LHCN-M2 (cell line): ENCODE results near the gene ABTB2. TPM values are rescaled to one million over a fixed set of nuclear protein-coding genes. Genes with fewer than 3 reads are reported as not detected.
"Not testable (repeated sequence)": the region's sequence is repeated elsewhere in the genome, so short reads cannot be mapped to it uniquely, and the experiment has no call there.

ENCODE experiments used
- DNase-seq: peaks from one replicate; pipeline ENCODE4 v3.0.0-alpha.2; 2012; ENCODE audit warnings: low read depth
- total RNA-seq: library from RNA; depleted of rRNA; stranded (reverse); fragments of >200 nt; gene quantifications from 2 replicates; pipeline ENCODE4 v1.2.3, GENCODE V29; 2014

ABTB2 gene
- total RNA-seq, 1 experiment from 2014 or later: 1.5 TPM

DNA sequence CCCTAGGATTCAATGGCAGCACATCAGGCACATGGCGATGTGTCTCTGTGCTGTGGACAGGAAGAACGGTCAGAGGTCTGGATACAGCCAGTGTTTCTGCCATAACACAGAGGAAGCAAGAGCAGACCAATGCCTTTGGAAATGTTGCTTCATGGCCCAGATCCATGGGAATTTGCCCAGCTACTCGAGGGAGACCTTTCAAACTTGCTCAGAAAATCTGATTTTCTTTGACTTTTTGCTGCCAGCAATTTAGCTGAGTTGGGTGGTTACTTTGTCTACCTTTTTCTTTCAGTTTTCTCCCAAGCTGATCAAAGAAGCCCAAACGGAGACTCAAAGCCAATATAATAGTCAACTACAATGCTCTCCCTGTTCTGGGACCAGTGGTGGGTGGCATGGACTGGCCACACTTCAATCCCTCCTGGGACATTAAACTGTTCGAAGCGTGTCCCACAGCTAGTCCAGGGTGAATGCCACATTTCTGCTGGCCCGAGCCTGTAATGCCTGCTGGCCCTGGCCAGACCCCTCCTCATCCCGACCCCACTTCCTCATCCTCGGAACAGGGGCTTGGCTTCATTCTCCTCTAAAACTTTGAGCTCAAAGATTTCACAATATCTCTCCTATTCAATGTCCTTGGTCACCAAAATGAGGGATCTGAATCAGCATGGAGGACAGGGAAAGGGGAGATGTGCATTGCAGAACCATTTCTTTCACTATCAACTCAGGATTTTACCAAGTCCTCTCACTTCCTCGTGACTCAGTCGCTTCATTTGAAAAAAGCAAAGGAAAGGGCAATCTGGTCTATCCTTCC, 93.3 kb downstream of the ABTB2 start:
- no peak for DNase-seq

DNA sequence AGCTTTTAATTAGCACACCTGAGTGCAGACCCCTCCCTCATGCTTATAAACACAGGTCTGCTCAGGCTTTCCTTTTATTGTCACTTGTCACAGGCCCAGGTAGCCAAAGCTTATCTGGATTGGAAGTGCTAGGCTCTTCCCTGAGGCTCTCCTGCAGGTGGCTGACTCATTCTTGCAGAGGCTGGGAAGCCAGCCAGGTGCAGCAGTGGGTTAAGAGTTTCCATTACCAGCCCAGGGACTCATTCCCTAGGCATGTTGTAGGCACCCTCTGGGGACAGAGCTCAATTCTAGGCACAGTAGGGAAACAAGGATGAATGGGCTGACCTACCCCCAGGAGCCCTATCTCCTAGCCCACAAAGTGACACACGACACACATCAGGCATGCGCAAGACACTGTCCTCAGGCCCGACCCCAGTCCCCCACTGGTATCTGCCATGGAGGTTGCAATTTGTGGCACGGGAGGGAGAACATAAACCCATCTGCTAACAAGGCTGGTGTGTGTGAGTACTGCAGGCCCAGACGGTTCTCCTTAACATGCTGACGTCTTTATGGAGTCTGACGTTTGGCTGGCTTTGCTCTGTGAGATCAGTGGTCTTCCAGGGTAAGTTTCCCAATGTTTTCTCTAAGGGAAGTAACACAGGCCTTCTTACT, 94.2 kb downstream of the ABTB2 start:
- peak; percentile 24 for DNase-seq

DNA sequence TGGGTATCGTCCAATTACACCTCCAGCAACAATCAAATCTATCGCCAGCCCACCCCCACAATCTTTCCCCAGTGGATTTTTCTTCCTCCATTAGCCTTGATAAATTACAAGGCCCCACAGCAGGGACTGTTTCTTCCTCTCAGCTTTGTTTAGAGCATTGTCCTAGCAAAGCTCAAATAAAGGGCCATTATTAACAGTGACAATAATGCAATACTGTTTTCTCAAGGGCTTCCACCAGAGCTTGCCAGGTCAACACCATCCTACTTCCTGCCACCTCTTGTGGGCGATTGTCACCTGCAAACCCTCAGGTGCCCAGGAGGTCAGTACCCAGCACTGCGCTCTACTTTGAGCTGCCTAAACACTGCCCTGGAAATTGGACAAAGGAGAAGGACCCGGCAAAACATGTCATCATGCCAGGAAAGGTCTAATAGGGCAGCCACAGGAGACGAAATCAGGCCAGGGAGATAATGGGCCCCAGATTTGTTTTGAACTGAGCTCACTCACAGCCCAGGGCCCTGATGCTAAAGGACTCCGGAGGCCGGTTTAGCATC, 95.2 kb downstream of the ABTB2 start:
- no peak for DNase-seq

DNA sequence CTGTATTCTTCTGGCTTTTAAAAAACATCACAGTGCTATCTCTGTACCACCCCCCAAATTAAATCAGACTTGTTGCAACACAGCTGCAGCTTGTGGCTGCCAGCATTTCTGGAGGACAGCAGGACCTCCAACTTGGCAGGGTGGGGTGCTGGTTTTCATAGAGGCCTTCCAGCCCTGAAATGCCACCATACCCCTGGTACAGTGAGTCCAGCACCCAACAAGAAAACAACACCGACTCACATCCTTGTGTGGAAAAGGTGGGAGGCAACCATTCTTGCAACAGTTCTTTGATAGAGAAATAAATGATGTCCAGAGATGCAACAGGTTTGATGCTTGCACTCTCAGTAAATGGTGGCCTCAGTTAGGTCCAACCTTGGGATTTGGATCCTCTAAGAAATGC, 96.0 kb downstream of the ABTB2 start:
- DNase-seq: no peak

DNA sequence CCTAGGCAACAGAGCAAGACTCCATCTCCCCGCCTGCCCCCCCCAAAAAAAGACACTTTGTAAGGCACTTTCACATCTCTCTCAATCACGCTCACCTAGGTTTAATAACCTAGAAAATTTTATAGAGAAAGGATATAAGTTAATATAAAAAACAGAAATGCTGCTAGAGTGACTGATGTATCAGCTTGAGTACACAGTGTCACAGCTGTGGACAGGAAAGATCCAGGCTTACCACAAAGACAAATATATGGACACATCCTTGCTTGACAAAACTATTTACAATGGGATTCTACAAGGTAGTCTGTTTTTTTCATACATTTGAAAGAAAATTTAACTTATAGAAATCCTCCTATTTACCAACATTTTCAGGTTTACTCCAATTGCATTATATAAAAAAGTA, 96.7 kb downstream of the ABTB2 start:
- DNase-seq: no peak

DNA sequence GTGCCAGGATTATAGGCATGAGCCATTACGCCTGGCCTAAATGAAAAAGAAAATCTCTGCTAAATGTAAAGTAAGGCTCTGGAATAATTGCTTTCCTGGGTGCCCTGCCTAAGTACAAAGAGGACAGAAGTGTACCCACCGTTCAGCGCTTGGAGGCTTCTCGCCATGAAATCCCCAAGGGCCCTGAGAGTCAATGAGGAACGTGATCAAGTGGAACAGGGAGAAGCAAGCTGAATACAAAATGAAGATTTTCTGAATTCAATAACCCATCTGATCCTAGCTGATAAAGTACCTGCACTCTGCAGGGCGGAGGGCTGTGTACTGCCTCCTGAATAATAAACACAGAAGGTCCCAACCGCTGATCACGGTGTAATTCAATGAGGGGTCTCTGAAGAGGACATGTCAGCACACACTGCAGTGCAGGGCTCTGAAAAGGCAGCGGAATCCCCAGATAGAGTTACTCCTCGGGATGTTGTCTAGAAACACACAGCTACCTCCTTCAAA, 97.7 kb downstream of the ABTB2 start:
- DNase-seq: no peak

DNA sequence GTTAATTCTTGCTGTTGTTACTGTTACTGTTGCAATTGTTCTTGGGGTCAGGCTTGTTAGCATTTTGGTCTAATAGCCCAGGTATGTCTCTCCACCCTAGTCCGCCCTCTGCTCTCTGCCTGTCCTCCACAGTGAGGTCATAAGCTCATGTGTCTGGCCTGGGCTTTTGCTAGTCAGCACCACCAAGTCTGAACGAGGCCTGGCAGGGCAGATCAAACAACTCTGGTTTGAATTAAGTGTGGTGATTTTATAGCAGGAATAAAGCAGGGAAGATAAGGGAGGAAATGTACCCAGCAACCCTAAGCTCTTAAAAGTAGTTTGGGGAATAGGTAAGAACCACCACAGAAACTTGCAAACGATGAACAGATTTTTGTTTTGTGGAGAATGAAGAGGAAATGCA, 98.7 kb downstream of the ABTB2 start:
- DNase-seq: no peak

DNA sequence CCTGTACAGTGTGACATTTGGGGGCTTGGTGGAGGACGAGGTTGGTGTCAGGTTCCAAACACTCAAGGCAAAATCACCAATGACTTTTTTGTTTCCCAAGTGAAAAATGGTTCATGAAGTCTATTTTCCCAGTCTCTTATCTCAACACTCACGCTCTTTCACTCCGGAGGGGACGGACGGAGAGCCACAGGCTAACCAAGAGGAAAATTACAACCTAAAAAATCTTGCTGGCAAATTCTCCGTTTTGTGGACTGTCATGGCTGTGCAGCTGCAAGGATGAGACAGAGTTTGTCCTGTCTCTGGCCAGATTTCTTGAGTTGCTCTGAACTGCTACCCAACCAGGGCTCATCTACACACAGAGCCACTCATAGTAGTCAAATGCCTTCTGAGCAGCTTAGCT, 101.2 kb downstream of the ABTB2 start:
- no peak for DNase-seq

DNA sequence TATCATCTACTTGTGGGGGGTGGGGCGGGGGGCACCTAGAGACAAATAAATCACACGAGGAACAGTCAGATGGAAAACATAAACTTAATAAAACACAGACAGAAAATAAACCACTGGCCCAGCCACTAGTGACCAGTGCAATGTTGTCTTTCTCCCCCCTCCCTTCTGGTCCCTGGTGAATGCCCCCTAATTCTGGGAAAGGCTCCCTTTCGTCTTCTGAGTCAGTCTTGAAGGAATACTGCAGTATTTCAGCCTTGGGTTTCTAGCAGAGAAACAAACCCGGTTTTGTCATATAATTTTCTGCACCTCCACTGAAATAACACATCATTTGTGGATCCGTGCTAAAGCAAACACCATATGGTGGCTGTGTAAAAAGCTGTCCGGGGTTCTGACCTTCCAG, 101.7 kb downstream of the ABTB2 start:
- no peak for DNase-seq

DNA sequence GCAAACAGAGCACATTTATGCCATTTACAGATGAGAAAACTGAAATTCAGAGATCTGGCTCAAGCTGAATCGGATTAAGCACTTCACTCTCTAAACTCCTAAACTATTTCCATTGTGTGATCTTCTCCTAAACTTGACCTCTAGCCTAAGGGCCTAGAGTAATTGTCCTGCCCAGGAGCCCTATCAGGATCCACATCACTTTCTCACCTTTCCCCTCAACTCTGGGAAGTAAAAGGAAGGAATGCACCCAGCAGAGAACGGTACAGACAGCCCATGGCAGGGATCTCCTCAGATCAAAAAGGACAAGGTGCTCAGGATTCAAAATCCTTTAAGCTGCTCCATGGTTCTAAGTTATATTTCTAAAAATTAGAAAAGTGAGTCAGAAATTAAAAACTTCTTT, 102.7 kb downstream of the ABTB2 start:
- DNase-seq: no peak

DNA sequence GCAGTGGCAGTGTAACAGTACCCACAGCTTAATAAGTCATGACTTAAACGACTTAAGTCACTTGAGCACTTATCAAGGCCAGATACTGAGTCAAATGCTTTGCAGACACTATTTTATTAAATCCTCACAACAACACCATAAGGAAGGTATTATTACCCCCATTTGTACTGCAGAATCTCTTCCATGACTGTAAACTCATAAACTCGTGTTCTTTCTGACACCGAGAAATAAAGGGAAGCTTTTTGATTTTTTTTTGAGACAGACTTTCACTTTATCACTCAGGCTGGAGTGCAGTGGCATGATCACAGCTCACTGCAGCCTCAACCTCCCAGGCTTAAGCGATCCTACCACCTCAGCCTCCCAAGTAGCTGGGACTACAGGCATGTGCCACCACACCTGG, 103.8 kb downstream of the ABTB2 start:
- DNase-seq: no peak

DNA sequence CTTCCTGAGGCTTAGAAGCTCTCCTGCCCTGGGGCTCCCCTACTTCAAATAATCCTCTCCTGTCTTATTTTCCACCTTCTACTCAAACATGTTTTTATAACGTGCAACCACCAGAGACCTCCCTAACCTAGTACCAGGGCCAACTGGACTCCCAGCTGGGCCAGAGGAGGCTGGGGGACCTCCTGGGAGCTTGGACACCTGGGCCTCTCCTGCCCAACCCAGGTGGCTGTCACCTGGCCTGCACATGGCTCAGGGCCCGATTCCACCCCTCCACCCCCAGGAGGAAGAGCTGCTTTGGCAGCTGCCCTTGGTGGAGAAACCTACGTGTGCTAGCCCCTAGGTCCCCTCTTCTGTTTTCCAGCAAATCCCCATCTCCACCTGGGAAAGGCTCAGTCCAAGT, 105.2 kb downstream of the ABTB2 start:
- DNase-seq: no peak

DNA sequence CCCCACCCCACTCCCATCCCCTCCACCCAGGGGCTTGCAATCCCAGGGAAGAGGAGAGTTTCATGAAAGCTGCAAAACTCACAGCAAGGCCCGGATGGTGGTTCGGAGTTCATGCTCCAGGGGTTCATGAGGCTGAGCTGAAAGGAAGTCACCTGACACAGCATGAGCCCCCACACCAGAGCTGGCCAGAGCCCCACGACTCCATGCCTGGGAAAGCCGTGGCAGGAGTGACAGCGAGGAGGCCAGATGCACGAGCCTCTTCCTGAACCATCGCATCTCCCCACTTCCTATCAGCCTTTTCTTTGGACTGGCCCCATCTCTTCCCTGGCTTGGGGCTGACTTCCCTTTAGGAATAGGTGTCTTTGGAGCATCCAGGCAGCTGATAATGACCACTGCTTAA, 105.8 kb downstream of the ABTB2 start:
- no peak for DNase-seq

DNA sequence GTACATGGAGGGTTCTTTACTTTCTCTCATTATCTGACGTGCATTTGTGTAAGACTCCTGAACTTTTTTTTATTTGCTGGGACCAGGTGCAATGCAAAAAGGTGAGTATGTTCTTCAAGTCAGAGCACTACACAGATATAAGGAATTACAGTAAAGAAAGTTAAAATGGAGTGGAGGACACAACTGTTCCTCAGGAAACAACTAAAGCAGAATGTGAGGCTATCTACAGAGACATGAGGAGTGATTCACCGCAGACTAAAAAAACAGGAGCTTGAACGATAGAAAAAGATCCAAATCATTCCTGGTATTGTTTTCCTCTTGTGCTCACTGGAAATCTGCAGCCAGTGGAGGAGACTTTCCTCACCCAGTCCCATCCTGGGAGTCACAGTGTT, 106.2 kb downstream of the ABTB2 start:
- DNase-seq: peak; percentile 47

DNA sequence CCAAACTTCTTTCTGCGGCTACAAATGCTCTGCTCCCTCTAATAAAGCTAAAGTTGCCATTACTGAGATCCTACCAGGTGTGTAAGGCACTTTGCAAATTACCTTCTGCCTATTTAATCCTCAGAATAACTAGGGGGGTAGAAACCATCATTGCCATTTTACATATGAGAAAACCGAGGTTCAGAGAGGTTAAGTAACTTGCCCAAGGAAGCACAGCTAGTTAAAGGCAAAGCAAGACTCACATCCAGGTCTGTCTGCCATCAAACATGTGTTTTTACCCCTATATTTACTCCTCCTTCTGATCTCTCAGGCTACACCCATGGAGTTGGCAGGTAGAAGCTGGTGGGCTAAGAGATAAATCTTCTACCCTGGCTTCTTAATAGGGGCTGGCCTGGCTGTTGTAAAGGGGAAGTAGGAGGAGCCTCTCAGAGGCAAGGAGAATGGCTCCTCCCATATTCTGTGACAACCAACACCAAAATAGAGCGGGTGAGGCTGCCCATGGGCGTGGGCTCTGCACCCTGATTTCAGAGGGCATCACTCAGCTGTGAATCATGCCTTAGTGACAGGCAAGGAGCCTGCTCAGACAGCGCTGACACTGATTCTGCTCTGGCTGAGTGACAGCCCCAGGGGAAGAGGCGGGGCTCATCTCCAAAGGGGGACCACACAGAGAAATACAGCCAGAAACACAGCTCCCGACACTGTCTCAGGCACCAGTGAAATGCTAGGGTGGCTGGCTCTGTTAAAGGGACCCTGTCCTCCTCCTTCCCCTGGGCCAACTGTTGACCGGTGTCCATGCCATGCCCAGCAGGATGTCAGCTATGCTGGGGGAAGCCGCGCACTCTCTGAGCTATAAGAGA, 106.8 kb downstream of the ABTB2 start:
- peak; percentile 81 for DNase-seq

DNA sequence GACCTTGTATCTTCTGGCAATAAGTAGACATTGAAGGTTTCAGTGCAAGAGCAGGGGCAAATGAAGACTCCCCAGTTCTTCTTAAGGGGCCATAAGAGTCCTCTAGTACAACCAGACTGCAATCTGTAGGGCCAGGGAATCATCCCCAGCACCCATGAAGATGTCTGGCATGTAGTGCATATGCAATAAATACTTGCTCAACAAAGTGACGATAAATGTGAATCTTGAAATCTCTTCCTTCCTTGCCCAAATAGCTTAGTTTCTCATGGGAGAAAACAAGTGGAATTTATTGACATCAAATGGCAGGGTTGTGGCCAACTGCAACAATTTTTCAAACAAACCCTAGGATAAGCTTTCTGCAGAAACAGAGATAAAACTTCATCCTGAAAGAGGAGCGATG, 107.6 kb downstream of the ABTB2 start:
- DNase-seq: no peak

DNA sequence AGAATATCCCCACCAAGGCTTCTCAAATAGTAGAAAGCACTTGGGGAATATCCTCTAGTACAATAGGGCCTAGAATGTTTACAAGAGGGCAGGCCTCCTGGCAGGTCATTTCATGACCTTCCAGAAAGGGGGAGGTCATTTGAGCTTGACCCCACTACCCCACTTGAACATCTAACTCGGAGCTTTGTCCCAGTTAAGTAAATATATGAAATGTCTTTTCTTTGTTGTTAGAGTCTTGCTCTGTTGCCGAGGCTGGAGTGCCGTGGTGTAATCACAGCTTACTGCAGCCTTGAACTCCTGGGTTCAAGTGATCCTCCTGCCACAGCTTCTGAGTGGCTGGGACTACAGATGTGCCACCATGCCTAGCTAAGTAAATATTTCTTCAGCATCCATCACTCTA, 108.4 kb downstream of the ABTB2 start:
- DNase-seq: no peak

DNA sequence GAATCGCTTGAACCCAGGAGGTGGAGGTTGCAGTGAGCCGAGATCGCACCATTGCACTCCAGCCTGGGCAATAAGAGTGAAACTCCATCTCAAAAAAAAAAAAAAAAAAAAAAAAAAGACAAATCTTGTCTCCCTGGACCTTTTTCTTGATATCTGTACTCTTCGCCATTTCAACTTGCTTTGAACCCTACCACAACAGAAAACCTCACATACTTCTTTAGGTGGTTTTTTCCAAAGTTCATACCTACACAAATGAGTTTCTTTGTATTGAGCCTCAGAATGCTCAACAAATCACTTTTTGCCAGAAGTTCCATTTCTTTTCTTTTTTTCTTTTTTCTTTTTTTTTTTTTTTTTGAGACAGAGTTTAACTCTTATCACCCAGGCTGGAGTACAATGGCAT, 111.3 kb downstream of the ABTB2 start:
- DNase-seq: not testable (repeated sequence)

DNA sequence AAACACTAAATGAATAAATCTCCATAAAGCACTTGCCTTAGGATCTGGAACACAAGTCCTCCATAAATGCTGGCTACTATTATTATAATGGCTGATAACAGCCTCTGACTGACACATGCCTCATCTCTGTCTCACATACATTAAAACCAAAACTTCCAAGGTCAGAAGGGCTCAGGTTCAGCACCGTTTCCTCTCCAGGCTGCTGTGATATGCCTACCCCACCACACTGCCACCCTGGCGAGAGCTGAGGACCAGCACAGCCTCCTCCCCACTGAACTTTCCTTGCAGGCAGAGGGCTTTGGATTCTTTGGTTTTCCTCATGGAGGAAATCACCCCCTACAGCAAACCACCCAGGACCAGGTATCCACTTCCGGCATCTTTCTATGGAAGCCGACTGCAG, 112.8 kb downstream of the ABTB2 start:
- no peak for DNase-seq

DNA sequence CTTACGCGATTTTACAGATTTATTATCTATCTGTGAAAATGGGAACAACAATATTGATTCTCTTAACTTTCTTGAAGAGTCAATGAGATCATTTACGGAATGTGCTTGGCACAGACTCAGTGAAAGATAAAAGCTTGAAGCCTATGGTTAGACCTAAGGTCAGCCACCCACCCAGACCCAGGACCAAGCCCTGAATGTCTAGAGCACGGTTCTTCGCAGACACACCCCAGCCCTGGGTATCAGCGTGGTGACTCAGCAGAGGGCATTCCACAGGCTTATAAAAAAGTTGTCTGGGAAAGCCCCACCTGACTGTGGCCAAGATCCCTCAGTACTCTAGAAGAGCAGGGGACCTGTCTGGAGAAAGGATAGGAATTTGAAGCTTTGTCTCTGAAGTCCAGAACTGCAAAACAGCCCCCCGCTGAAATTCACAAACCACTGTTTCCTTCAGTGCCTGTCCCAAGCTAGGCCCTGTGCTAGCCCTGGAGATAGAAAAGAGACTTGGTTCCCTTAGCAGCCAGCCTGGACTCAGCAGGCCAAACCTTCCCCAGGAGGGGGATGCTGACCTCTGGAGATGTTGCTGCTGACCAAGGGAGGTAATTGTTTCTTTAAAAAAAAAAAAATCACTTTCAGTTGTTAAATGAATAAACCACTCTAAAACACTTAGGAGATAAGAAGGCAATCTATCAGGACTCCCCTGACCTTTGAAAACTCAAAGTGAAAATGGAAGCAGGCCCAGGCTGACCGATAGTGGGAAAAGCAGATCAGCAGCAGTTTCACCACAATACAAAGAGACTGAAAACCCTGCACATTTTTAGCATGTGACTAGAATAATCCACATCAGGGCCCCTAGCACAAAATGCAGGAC, 114.0 kb downstream of the ABTB2 start:
- peak; percentile 53 for DNase-seq

DNA sequence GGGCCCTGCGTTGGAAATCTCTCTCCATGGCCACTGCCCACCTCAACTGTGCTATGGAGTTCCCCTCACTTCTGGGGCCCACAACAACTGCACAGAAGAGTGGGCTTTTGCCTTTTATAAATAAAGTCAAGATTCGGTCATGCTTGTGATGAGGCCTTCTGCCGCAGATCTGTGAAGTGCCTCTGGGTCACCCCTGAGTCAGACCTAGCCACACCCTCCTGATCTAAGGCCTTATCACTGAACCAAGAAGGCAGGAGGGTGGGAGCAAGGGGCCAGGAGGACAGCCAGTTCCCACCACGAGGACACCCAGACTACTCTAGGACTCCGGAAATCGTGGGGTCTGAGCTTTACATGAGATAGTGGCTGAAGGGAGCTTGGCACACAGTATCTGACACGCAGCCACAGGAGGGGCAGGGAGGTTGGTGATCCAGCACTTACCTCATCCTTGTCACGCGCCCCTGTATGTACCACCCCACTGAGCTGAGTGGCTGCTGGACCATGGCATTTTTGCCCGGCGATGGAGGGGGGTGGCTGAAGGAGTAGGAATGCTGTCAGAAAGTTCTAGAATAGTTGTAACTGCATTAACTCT, 115.7 kb downstream of the ABTB2 start:
- DNase-seq: peak; percentile 26
